Measurements from ENCODE around the gene QRFP. TPM values are rescaled to one million over a fixed set of nuclear protein-coding genes. Genes with fewer than 3 reads are reported as not detected.

Gene QRFP
- total and polyA plus RNA-seq, 4 donors, result 0.05 TPM; not detected in 3

- peaks cover 0 to 8% (median 2%) of the 10 kb centered on the region in 4 donors for H3K36me3 ChIP-seq (ENCODE audit: control insufficient read depth in 4 of 4, insufficient read depth in 3 of 4, low read depth in 1 of 4, low read length in 3 of 4)
- no peak for TF ChIP-seq SP1 (IDR thresholded peaks at IDR 0.05)
- no peak for TF ChIP-seq RXRA (IDR thresholded peaks at IDR 0.05)
- no peak for TF ChIP-seq GABPA (IDR thresholded peaks at IDR 0.05 in 1 of 2, conservative IDR thresholded peaks at IDR 0.05 in 1 of 2)
- no peak for TF ChIP-seq HNF4G (IDR thresholded peaks at IDR 0.05)
- no peak for TF ChIP-seq HNF4A (conservative IDR thresholded peaks at IDR 0.05)
- no peak for TF ChIP-seq CTCF (IDR thresholded peaks at IDR 0.05; ENCODE audit: low read depth, low read length, missing input control)
- no peak for TF ChIP-seq EGR1 (IDR thresholded peaks at IDR 0.05; ENCODE audit: low read depth in 2 of 2)
- no peak for TF ChIP-seq FOXA1 (IDR thresholded peaks at IDR 0.05)
- no peak for TF ChIP-seq MAX (IDR thresholded peaks at IDR 0.05)
- no peak for TF ChIP-seq JUND (IDR thresholded peaks at IDR 0.05)
- no peak for TF ChIP-seq ATF3 (IDR thresholded peaks at IDR 0.05)
- TF ChIP-seq NR2F2 (IDR thresholded peaks at IDR 0.05), result no peak
- no peak for TF ChIP-seq FOXA2 (IDR thresholded peaks at IDR 0.05)
- no peak for TF ChIP-seq ZBTB33 (IDR thresholded peaks at IDR 0.05)
- no peak for TF ChIP-seq RAD21 (IDR thresholded peaks at IDR 0.05)
- no peak for TF ChIP-seq TAF1 (conservative IDR thresholded peaks at IDR 0.05)
- no peak for TF ChIP-seq YY1 (IDR thresholded peaks at IDR 0.05)
- WGBS, result 94% methylated on average over 3 of the region's 3 CpGs
These were observed 28.4 kb downstream of the QRFP start for GRCh38 chr9:130868230-130868629.

GRCh38 chr9:130867556-130867955, 29.1 kb downstream of the QRFP start:
- Histone ChIP-seq H3K27ac (ENCODE audit: low read depth in 1 of 2, low read length in 2 of 2) (no peak overlapping the region), H3K27me3 (ENCODE audit: control insufficient read depth in 4 of 4, insufficient read depth in 4 of 4, low read length in 3 of 4) (no peaks in the 10 kb centered on the region), H3K4me1 (ENCODE audit: control insufficient read depth in 4 of 4, insufficient read depth in 4 of 4, low read length in 3 of 4) (peaks cover under 1 to 12% (median 5%) of the 10 kb centered on the region in 4 donors), H3K4me3 (ENCODE audit: low read depth in 1 of 3, low read length in 3 of 3) (no peak overlapping the region), H3K9me3 (ENCODE audit: control insufficient read depth in 4 of 4, low read length in 3 of 4) (no peaks in the 10 kb centered on the region), H3K36me3 (ENCODE audit: control insufficient read depth in 4 of 4, insufficient read depth in 3 of 4, low read depth in 1 of 4, low read length in 3 of 4) (peaks cover 0 to 5% (median 2%) of the 10 kb centered on the region in 4 donors), H3K9ac (ENCODE audit: low read depth in 1 of 2, low read length in 2 of 2) (no peak overlapping the region)
- TF ChIP-seq HNF4G (IDR thresholded peaks at IDR 0.05), result no peak
- no peak for TF ChIP-seq YY1 (IDR thresholded peaks at IDR 0.05)
- no peak for TF ChIP-seq ATF3 (IDR thresholded peaks at IDR 0.05)
- whole genome bisulfite sequencing, result 94% methylated on average over 9 of the region's 9 CpGs
- no peak for DNase-seq (ENCODE audit: low spot score)

More at GRCh38 chr9:130868230-130868629, 28.4 kb downstream of the QRFP start:
- H3K9ac ChIP-seq (ENCODE audit: low read depth in 1 of 2, low read length in 2 of 2), result no peak overlapping the region
- no peak overlapping the region for H3K27ac ChIP-seq (ENCODE audit: low read depth in 1 of 2, low read length in 2 of 2)
- DNase-seq (ENCODE audit: low spot score), result no peak
- H3K4me3 ChIP-seq (ENCODE audit: low read depth in 1 of 3, low read length in 3 of 3), result no peak overlapping the region
- peaks cover 2 to 17% (median 11%) of the 10 kb centered on the region in 4 donors for H3K4me1 ChIP-seq (ENCODE audit: control insufficient read depth in 4 of 4, insufficient read depth in 4 of 4, low read length in 3 of 4)
- H3K27me3 ChIP-seq (ENCODE audit: control insufficient read depth in 4 of 4, insufficient read depth in 4 of 4, low read length in 3 of 4), result no peaks in the 10 kb centered on the region
- H3K9me3 ChIP-seq (ENCODE audit: control insufficient read depth in 4 of 4, low read length in 3 of 4), result no peaks in the 10 kb centered on the region

All from liver (tissue), 9 donors.